Neural progenitor cell (in vitro differentiated cells): Measurements from ENCODE around the gene LDLRAD4.

Experiments
- EZH2 ChIP-seq: fragments of 200-600 bp; sonication (generic); IDR thresholded peaks from 2 replicates; pipeline ENCODE4 v1.6.1; 2017; ENCODE audit warnings: antibody characterized with exemption, mild to moderate bottlenecking, moderate library complexity
- EZH2phosphoT487 ChIP-seq: fragments of 200-600 bp; sonication (generic); IDR thresholded peaks from 2 replicates; pipeline ENCODE4 v1.6.1; 2017; ENCODE audit warnings: antibody characterized with exemption
- TF ChIP-seq, protein P1 (sequence below): fragments of 200-600 bp; sonication (generic); IDR thresholded peaks from 2 replicates; pipeline ENCODE4 v1.5.1; 2017; ENCODE audit warnings: antibody characterized with exemption, mild to moderate bottlenecking

DNA sequence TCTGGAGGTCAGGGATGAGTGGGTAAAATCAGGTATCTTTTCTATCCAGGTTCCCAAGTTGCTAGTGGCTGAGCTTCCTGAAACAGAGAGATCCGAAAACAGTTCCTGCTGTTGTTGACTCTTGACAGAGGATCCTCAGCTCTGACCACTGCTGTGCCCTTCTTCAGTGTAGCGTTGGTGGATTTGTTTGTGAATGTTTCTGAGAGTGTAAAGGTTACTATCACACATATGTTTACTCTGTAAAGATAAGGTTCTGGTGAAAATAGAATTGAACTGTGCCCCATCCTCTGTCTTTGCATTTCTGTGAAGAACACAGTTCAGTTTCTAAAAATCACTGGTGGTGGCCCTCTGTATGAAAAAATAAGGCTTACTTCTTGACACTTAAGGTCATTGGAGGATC, 119.8 kb downstream of the LDLRAD4 start:
- TF ChIP-seq, protein P1, sequence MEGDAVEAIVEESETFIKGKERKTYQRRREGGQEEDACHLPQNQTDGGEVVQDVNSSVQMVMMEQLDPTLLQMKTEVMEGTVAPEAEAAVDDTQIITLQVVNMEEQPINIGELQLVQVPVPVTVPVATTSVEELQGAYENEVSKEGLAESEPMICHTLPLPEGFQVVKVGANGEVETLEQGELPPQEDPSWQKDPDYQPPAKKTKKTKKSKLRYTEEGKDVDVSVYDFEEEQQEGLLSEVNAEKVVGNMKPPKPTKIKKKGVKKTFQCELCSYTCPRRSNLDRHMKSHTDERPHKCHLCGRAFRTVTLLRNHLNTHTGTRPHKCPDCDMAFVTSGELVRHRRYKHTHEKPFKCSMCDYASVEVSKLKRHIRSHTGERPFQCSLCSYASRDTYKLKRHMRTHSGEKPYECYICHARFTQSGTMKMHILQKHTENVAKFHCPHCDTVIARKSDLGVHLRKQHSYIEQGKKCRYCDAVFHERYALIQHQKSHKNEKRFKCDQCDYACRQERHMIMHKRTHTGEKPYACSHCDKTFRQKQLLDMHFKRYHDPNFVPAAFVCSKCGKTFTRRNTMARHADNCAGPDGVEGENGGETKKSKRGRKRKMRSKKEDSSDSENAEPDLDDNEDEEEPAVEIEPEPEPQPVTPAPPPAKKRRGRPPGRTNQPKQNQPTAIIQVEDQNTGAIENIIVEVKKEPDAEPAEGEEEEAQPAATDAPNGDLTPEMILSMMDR = no peak
- TF ChIP-seq EZH2phosphoT487 (no peak), EZH2 (no peak)
